ENCODE data around the gene MED25. TPM values are rescaled to one million over a fixed set of nuclear protein-coding genes. Genes with fewer than 3 reads are reported as not detected.
A peak's percentile ranks its signal among the peaks of the same experiment; 100 is the strongest.

The MED25 gene
- total RNA-seq, 2 experiments from 2014 or later, result 35.7 to 38.7 TPM

GRCh38 chr19:49808711-49809159 is 9.4 kb upstream of the MED25 start:
- no peaks in the 10 kb centered on the region for H3K27me3 Mint-ChIP-seq
- ChIA-PET POLR2A (interaction anchor here (1.8 kb wide), 1 partner anchor 9 kb away, joined by 7 read pairs; the partner anchor contains the start of gene MED25), CTCF (interaction anchor here (1.0 kb wide), 1 partner anchor 91 kb away, joined by 4 read pairs; no protein-coding TSS in a partner anchor)
- DNase-seq, result peak; percentile 89
- peak; percentile 42 for ATAC-seq
- H3K9me3 Mint-ChIP-seq, result no peaks in the 10 kb centered on the region
- H3K36me3 Mint-ChIP-seq (ENCODE audit: low read depth), result peaks cover 15% of the 10 kb centered on the region
- peak overlapping the region; percentile 73 for H3K4me3 Mint-ChIP-seq
- H3K27ac Mint-ChIP-seq, result peak overlapping the region; percentile 63
- intact Hi-C loops (cut with micrococcal nuclease), result no loop called here
- H3K4me1 Mint-ChIP-seq (ENCODE audit: low read depth), result peaks cover 33% of the 10 kb centered on the region
- TF ChIP-seq, protein P1, sequence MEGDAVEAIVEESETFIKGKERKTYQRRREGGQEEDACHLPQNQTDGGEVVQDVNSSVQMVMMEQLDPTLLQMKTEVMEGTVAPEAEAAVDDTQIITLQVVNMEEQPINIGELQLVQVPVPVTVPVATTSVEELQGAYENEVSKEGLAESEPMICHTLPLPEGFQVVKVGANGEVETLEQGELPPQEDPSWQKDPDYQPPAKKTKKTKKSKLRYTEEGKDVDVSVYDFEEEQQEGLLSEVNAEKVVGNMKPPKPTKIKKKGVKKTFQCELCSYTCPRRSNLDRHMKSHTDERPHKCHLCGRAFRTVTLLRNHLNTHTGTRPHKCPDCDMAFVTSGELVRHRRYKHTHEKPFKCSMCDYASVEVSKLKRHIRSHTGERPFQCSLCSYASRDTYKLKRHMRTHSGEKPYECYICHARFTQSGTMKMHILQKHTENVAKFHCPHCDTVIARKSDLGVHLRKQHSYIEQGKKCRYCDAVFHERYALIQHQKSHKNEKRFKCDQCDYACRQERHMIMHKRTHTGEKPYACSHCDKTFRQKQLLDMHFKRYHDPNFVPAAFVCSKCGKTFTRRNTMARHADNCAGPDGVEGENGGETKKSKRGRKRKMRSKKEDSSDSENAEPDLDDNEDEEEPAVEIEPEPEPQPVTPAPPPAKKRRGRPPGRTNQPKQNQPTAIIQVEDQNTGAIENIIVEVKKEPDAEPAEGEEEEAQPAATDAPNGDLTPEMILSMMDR (IDR thresholded peaks at IDR 0.05), result no peak

DNA sequence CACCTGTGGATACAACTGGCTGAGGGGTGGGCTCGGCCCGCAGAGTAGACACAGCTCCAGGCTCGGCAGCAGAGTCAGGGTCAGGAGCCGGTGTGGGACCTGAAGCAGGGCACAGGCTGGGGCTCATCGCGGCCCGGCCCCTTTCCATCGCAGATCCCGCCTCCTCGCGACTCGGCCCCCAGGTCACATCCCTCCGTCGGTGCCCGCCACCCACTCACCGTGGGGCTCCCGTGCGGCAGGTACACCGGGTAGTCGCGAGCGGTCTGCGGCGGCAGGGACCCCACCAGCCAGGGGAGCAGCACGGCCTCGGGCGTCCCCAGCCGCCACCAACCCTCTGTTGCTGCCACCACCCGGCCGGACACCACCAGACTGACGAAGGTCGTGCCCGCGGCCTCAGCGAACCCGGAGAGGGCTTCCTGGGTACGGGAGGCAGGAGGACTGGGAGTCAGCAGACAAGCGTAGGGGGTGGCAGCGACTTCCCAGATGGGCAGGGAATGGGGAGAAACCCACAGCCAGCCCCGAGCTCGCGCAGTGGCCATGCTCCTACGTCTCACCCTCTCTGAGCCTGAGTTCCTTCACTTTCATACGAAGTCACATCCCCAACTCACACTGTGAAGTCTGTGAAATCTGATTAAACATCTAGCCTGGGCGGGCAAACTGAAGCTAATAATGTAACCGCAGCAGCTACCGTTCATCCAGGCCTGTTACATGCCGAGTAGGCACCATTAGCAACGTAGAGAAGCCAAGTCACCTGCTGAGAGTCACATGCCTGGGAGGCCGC is 8.7 kb upstream of the MED25 start:
- peaks cover 15% of the 10 kb centered on the region for H3K36me3 Mint-ChIP-seq (ENCODE audit: low read depth)
- H3K4me1 Mint-ChIP-seq (ENCODE audit: low read depth), result peaks cover 33% of the 10 kb centered on the region
- no peaks in the 10 kb centered on the region for H3K27me3 Mint-ChIP-seq
- TF ChIP-seq, protein P1 (IDR thresholded peaks at IDR 0.05), result no peak
- no peaks in the 10 kb centered on the region for H3K9me3 Mint-ChIP-seq
- peak overlapping the region; percentile 73 for H3K4me3 Mint-ChIP-seq
- intact Hi-C loops (cut with micrococcal nuclease), result no loop called here
- peak; percentile 54 for DNase-seq
- CTCF ChIA-PET, result interaction anchor here (0.9 to 1.1 kb wide), 4 partner anchors 9 to 92 kb away, joined by 3 to 5 read pairs (median 4); partner anchors contain the start of gene MED25
- peak; percentile 29 for ATAC-seq
- peak overlapping the region; percentile 63 for H3K27ac Mint-ChIP-seq
- POLR2A ChIA-PET, result interaction anchor here (1.0 to 1.8 kb wide), 4 partner anchors 9 to 120 kb away, joined by 3 to 7 read pairs (median 3); partner anchors contain the start of genes ATF5, MED25 and NUP62

- POLR2A ChIA-PET, result interaction anchor here (0.7 to 1.8 kb wide), 5 partner anchors 8 to 120 kb away, joined by 3 to 7 read pairs (median 3); partner anchors contain the start of genes ATF5, MED25 and NUP62
- intact Hi-C loops (cut with micrococcal nuclease), result no loop called here
- CTCF ChIA-PET, result interaction anchor here (0.8 to 1.1 kb wide), 4 partner anchors 8 to 129 kb away, joined by 3 to 5 read pairs (median 3); partner anchors contain the start of gene MED25
- H3K27ac Mint-ChIP-seq, result no peak overlapping the region
- peaks cover 35% of the 10 kb centered on the region for H3K4me1 Mint-ChIP-seq (ENCODE audit: low read depth)
- no peak for ATAC-seq
- TF ChIP-seq, protein P1 (IDR thresholded peaks at IDR 0.05), result no peak
- peak overlapping the region; percentile 73 for H3K4me3 Mint-ChIP-seq
- no peaks in the 10 kb centered on the region for H3K27me3 Mint-ChIP-seq
- peaks cover 12% of the 10 kb centered on the region for H3K36me3 Mint-ChIP-seq (ENCODE audit: low read depth)
- DNase-seq, result no peak
- H3K9me3 Mint-ChIP-seq, result no peaks in the 10 kb centered on the region
These were observed 8.1 kb upstream of the MED25 start for GRCh38 chr19:49809941-49810389.

GRCh38 chr19:49811328-49811727 is 6.8 kb upstream of the MED25 start:
- ChIA-PET CTCF (no interaction called here), POLR2A (interaction anchor here (1.0 to 2.5 kb wide), 3 partner anchors 13 to 43 kb away, joined by 3 to 6 read pairs (median 4); no protein-coding TSS in a partner anchor)
- peaks cover 8% of the 10 kb centered on the region for H3K36me3 Mint-ChIP-seq (ENCODE audit: low read depth)
- intact Hi-C loops (cut with micrococcal nuclease), result no loop called here
- DNase-seq, result no peak
- no peaks in the 10 kb centered on the region for H3K27me3 Mint-ChIP-seq
- no peak overlapping the region for H3K4me3 Mint-ChIP-seq
- no peaks in the 10 kb centered on the region for H3K9me3 Mint-ChIP-seq
- TF ChIP-seq, protein P1 (IDR thresholded peaks at IDR 0.05), result no peak
- ATAC-seq, result no peak
- no peak overlapping the region for H3K27ac Mint-ChIP-seq
- peaks cover 35% of the 10 kb centered on the region for H3K4me1 Mint-ChIP-seq (ENCODE audit: low read depth)
